Testis (tissue), 3 donors: ENCODE measurements around the gene PXYLP1. TPM values are rescaled to one million over a fixed set of nuclear protein-coding genes. Genes with fewer than 3 reads are reported as not detected.

Experiments used
- DNase-seq: peaks from one replicate; pipeline ENCODE4 v3.0.0-alpha.2; 2019
- H3K27ac ChIP-seq, 2 donors: fragments of 200-600 bp; sonication (generic); one replicate each; pipeline ENCODE4 v1.5.1; 2019
- H3K27me3 ChIP-seq: fragments of 200-600 bp; sonication (generic); one replicate; pipeline ENCODE4 v1.5.1; 2019
- H3K36me3 ChIP-seq: fragments of 200-600 bp; sonication (generic); one replicate; pipeline ENCODE4 v1.5.1; 2017; ENCODE audit warnings: low read depth; ENCODE audit errors: missing control alignments
- H3K4me1 ChIP-seq: fragments of 200-600 bp; sonication (generic); one replicate; pipeline ENCODE4 v1.5.1; 2019
- H3K4me3 ChIP-seq, 2 donors: fragments of 200-600 bp; sonication (generic); one replicate each; pipeline ENCODE4 v1.5.1; 2017 to 2019
- H3K9me3 ChIP-seq: fragments of 200-600 bp; sonication (generic); one replicate; pipeline ENCODE4 v1.5.1; 2017
- POLR2A ChIP-seq: fragments of 450-650 bp; IDR thresholded peaks from one replicate; pipeline ENCODE4 v1.6.1; 2017; ENCODE audit warnings: antibody characterized with exemption, mild to moderate bottlenecking, moderate library complexity
- WGBS, 2 donors: methylation state at CpG; one replicate each; pipeline ENCODE4 v1.1.5; 2018; 5-methylcytosine and 5-hydroxymethylcytosine counted together
- intact Hi-C: fragments of 100-400 bp; cut with DNase I; formaldehyde crosslinking; loops from one replicate; pipeline ENCODE4 v1.15.1; 2023; ENCODE audit warnings: low total_unique reads
- polyA plus RNA-seq: library from polyadenylated mRNA; stranded (reverse); fragments of 350-450 nt; fragmentation: Illumina TruSeq; extraction: RNeasy Lipid Tissue Mini Kit (QIAGEN cat#74804); gene quantifications from one replicate; pipeline ENCODE4 v1.2.3, GENCODE V29; 2014; ENCODE audit warnings: low read depth, low replicate concordance; ENCODE audit not compliant: insufficient read depth
- total RNA-seq, 2 donors: library from RNA; depleted of rRNA; stranded (reverse); fragments of >200 nt; gene quantifications; one replicate each; pipeline ENCODE4 v1.2.3, GENCODE V29; 2016
- TF ChIP-seq, protein P1 (sequence below), 3 experiments: fragments of 450-650 bp in 2 of 3; fragments of 200-600 bp in 1 of 3; sonication (generic) in 1 of 3; IDR thresholded peaks; one replicate each; pipeline ENCODE4 v1.5.1; 2016 to 2019; ENCODE audit warnings: antibody characterized with exemption in 3 of 3, mild to moderate bottlenecking in 2 of 3, moderate library complexity in 1 of 3

PXYLP1 gene
- total and polyA plus RNA-seq, 3 donors from 2014 or later = 16.0 to 55.8 (median 31.6) TPM

- intact Hi-C loops = loop anchor here (5.0 kb wide), 1 partner anchor 80 kb away; no protein-coding TSS in a partner anchor
- no peaks in the 10 kb centered on the region for H3K9me3 ChIP-seq
- H3K27ac ChIP-seq = no peak overlapping the region
- H3K27me3 ChIP-seq = no peaks in the 10 kb centered on the region
- no peak overlapping the region for H3K4me3 ChIP-seq
- TF ChIP-seq, protein P1, sequence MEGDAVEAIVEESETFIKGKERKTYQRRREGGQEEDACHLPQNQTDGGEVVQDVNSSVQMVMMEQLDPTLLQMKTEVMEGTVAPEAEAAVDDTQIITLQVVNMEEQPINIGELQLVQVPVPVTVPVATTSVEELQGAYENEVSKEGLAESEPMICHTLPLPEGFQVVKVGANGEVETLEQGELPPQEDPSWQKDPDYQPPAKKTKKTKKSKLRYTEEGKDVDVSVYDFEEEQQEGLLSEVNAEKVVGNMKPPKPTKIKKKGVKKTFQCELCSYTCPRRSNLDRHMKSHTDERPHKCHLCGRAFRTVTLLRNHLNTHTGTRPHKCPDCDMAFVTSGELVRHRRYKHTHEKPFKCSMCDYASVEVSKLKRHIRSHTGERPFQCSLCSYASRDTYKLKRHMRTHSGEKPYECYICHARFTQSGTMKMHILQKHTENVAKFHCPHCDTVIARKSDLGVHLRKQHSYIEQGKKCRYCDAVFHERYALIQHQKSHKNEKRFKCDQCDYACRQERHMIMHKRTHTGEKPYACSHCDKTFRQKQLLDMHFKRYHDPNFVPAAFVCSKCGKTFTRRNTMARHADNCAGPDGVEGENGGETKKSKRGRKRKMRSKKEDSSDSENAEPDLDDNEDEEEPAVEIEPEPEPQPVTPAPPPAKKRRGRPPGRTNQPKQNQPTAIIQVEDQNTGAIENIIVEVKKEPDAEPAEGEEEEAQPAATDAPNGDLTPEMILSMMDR (IDR thresholded peaks at IDR 0.05) = peak; percentile 98 to 99 (median 99)
- no peak for TF ChIP-seq POLR2A
- H3K4me1 ChIP-seq = no peaks in the 10 kb centered on the region
- peak; percentile 99 for DNase-seq
- WGBS, 2 donors = 6 to 8% methylated on average over 11 of the region's 11 CpGs
- H3K36me3 ChIP-seq = no peaks in the 10 kb centered on the region
Measured at GRCh38 chr3:141192345-141192744, 39.3 kb upstream of the PXYLP1 start.

DNA sequence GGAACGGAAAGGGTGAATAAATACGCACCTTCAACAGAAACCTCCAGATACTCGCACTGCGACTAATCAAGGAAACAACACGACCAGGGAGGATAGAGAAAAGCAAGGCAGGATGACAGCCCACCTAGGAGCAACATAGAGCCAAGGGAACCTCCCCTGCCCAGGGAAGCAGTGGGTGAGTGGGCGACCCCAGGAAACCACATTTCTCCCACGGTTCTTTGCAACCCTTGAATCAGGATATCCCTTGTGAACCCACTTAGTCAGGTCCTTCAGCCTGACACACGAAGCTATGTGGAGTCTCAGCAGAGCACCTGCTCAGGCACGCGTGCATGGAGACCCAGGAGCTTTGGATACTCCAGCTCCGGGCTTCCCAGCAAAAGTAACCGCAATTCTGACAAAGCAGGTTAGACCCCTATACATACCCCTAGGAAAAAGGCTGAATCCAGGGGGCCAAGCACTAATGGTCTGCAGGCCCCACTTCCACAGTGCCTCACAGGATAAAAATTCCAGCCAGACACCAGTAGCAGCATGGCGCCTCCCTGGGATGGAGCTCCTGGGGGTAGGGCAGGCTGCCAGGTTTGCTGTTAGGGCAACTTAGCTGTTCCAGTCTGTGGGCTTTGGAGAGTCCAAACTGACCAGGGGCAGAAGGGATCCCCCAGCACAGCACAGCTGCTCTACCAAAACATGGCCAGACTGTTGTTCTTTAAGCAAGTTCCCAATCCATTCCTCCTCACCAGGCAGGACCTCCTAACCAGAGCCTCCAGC is 38.4 kb upstream of the PXYLP1 start:
- Histone ChIP-seq H3K4me1 (no peaks in the 10 kb centered on the region), H3K4me3 (no peak overlapping the region), H3K36me3 (no peaks in the 10 kb centered on the region), H3K27ac (no peak overlapping the region), H3K27me3 (no peaks in the 10 kb centered on the region), H3K9me3 (no peaks in the 10 kb centered on the region)
- WGBS, 2 donors = 80 to 83% methylated on average over 11 to 13 of the region's 13 CpGs
- TF ChIP-seq, protein P1 (IDR thresholded peaks at IDR 0.05) = no peak
- TF ChIP-seq POLR2A = no peak
- no peak for DNase-seq
- intact Hi-C loops = loop anchor here (5.0 kb wide), 1 partner anchor 81 kb away; no protein-coding TSS in a partner anchor

- TF ChIP-seq, protein P1 (IDR thresholded peaks at IDR 0.05) = no peak
- TF ChIP-seq POLR2A = no peak
- intact Hi-C loops = no loop called here
- Histone ChIP-seq H3K27me3 (no peaks in the 10 kb centered on the region), H3K27ac (no peak overlapping the region), H3K9me3 (no peaks in the 10 kb centered on the region), H3K4me3 (no peak overlapping the region), H3K36me3 (no peaks in the 10 kb centered on the region), H3K4me1 (no peaks in the 10 kb centered on the region)
- WGBS, 2 donors = 71 to 83% methylated on average over 1 to 3 of the region's 3 CpGs
- DNase-seq = no peak
Measured at GRCh38 chr3:141201122-141201521, 30.5 kb upstream of the PXYLP1 start.

DNA sequence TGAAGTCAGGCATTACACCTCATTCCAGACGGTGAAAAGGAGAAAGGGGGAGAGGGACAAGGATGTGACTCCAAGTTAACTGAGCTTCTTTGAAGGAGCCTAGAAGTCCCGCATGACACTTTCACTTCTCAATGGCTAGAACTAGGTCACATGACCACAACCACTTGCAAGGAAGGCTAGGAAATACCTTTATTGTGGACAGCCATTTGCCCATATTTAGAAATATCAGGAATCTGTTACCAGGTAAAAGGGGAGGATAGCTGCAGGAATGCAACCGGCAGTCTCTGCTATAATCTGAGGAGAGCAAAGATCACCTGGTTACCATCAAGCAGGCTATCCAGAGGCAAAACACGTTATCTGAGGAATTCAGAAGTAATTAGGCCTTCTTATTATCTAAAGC is 28.9 kb upstream of the PXYLP1 start:
- H3K4me3 ChIP-seq = no peak overlapping the region
- H3K4me1 ChIP-seq = no peaks in the 10 kb centered on the region
- no peaks in the 10 kb centered on the region for H3K27me3 ChIP-seq
- no peaks in the 10 kb centered on the region for H3K36me3 ChIP-seq
- intact Hi-C loops = no loop called here
- no peak for TF ChIP-seq POLR2A
- TF ChIP-seq, protein P1 (IDR thresholded peaks at IDR 0.05) = no peak
- 87 to 93% methylated on average over 4 of the region's 4 CpGs for WGBS, 2 donors
- no peak overlapping the region for H3K27ac ChIP-seq
- H3K9me3 ChIP-seq = no peaks in the 10 kb centered on the region
- DNase-seq = no peak

GRCh38 chr3:141203866-141204265 is 27.8 kb upstream of the PXYLP1 start:
- TF ChIP-seq POLR2A = no peak
- TF ChIP-seq, protein P1 (IDR thresholded peaks at IDR 0.05) = no peak
- no peak for DNase-seq

More at GRCh38 chr3:141203866-141204265, 27.8 kb upstream of the PXYLP1 start:
- no peaks in the 10 kb centered on the region for H3K36me3 ChIP-seq
- no peaks in the 10 kb centered on the region for H3K27me3 ChIP-seq
- H3K4me1 ChIP-seq = no peaks in the 10 kb centered on the region
- no peaks in the 10 kb centered on the region for H3K9me3 ChIP-seq
- WGBS, 2 donors = 80 to 88% methylated on average over 4 of the region's 4 CpGs
- intact Hi-C loops = no loop called here
- H3K4me3 ChIP-seq = no peak overlapping the region
- H3K27ac ChIP-seq = no peak overlapping the region
